GM18907 (cell line): ENCODE results near the gene FNDC4.
"Not testable (repeated sequence)": the region's sequence is repeated elsewhere in the genome, so short reads cannot be mapped to it uniquely, and the experiment has no call there.

Source experiments
- ATAC-seq: cut with Tn5 transposase; IDR thresholded peaks from one replicate; pipeline ENCODE4 v1.9.1; 2021; ENCODE audit warnings: mild to moderate bottlenecking, moderate library complexity; ENCODE audit not compliant: unreplicated experiment

Gene FNDC4

GRCh38 chr2:27494944-27495554, at the start of gene FNDC4:
TSS of gene FNDC4 (minus strand) at chr2:27495200. CDS start at chr2:27494679, 521 bp downstream.
- no peak for ATAC-seq

- ATAC-seq = no peak
Measured at GRCh38 chr2:27544143-27544821, 49.3 kb upstream of the FNDC4 start.

- not testable (repeated sequence) for ATAC-seq
Measured at GRCh38 chr2:27539649-27540048, 44.6 kb upstream of the FNDC4 start.

- not testable (repeated sequence) for ATAC-seq
Measured at GRCh38 chr2:27538839-27539450, 43.9 kb upstream of the FNDC4 start.

GRCh38 chr2:27537287-27537686, 42.3 kb upstream of the FNDC4 start:
- no peak for ATAC-seq

GRCh38 chr2:27531983-27532382, 37.0 kb upstream of the FNDC4 start:
- no peak for ATAC-seq

GRCh38 chr2:27527182-27527581, 32.2 kb upstream of the FNDC4 start:
- ATAC-seq = no peak

GRCh38 chr2:27522400-27522945, 27.5 kb upstream of the FNDC4 start:
- no peak for ATAC-seq

GRCh38 chr2:27520316-27520715, 25.3 kb upstream of the FNDC4 start:
- ATAC-seq = no peak

GRCh38 chr2:27518782-27519113, 23.7 kb upstream of the FNDC4 start:
- no peak for ATAC-seq

- ATAC-seq = no peak
Measured at GRCh38 chr2:27518113-27518781, 23.2 kb upstream of the FNDC4 start.

GRCh38 chr2:27509326-27509725, 14.3 kb upstream of the FNDC4 start:
- no peak for ATAC-seq

GRCh38 chr2:27507293-27507692, 12.3 kb upstream of the FNDC4 start:
- ATAC-seq = no peak

- ATAC-seq = no peak
Measured at GRCh38 chr2:27506587-27506986, 11.6 kb upstream of the FNDC4 start.

- ATAC-seq = no peak
Measured at GRCh38 chr2:27502142-27502541, 7.1 kb upstream of the FNDC4 start.

- ATAC-seq = no peak
Measured at GRCh38 chr2:27501042-27501441, 6.0 kb upstream of the FNDC4 start.

GRCh38 chr2:27498975-27499374, 4.0 kb upstream of the FNDC4 start:
- no peak for ATAC-seq

- ATAC-seq = no peak
Measured at GRCh38 chr2:27497288-27497627, 2.3 kb upstream of the FNDC4 start.

- ATAC-seq = no peak
Measured at GRCh38 chr2:27496357-27497287, 1.6 kb upstream of the FNDC4 start, which contains the start of gene GCKR. TSS of gene GCKR (plus strand) at chr2:27496839. CDS start at chr2:27496905, 66 bp downstream.

GRCh38 chr2:27495840-27496356, 898 bp upstream of the FNDC4 start:
- ATAC-seq = no peak
